Bronchial epithelial cell (primary cell): ENCODE data around the gene ZNF497. TPM values are rescaled to one million over a fixed set of nuclear protein-coding genes. Genes with fewer than 3 reads are reported as not detected.

Source experiments
- DNase-seq: peaks from one replicate; pipeline ENCODE4 v3.0.0-alpha.2; 2010; ENCODE audit warnings: low read depth
- FAIRE-seq: peaks from 2 replicates; lab custom pipeline; 2011; peaks lifted over from hg19 to GRCh38; lab: Jason Lieb, UNC
- H3K27me3 ChIP-seq: 2 replicates; pipeline ENCODE4 v1.5.1; 2011; ENCODE audit warnings: low read length; ENCODE audit not compliant: control insufficient read depth, insufficient read depth
- H3K36me3 ChIP-seq: 2 replicates; pipeline ENCODE4 v1.5.1; 2011; ENCODE audit warnings: low read length; ENCODE audit not compliant: control insufficient read depth, insufficient read depth
- H3K4me3 ChIP-seq: 2 replicates; pipeline ENCODE4 v1.5.1; 2011; ENCODE audit warnings: mild to moderate bottlenecking, low read depth, low read length, control low read depth
- CTCF ChIP-seq: IDR thresholded peaks from 2 replicates; pipeline ENCODE4 v1.5.1; 2011; ENCODE audit warnings: mild to moderate bottlenecking, moderate library complexity, low read length, control low read depth, inconsistent platforms; ENCODE audit not compliant: insufficient read depth, severe bottlenecking
- total RNA-seq: library from RNA; depleted of rRNA; stranded (reverse); fragments of >200 nt; gene quantifications from 2 replicates; pipeline ENCODE4 v1.2.1, GENCODE V29; 2014

Gene ZNF497
- total RNA-seq, 1 donor from 2014 or later = 0.53 TPM

- Histone ChIP-seq H3K27me3 (no peaks in the 10 kb centered on the region), H3K4me3 (peak overlapping the region; percentile 74), H3K36me3 (peaks cover 4% of the 10 kb centered on the region)
- TF ChIP-seq CTCF = no peak
- FAIRE-seq = peak; percentile 43
- peak; percentile 82 for DNase-seq
Measured at GRCh38 chr19:58325311-58326022, 37.1 kb downstream of the ZNF497 start.

GRCh38 chr19:58319241-58319640 lies 43.3 kb downstream of the ZNF497 start:
- FAIRE-seq (peak; percentile 100), DNase-seq (peak; percentile 65)
- no peak for TF ChIP-seq CTCF
- peaks cover 9% of the 10 kb centered on the region for H3K36me3 ChIP-seq
- H3K4me3 ChIP-seq = no peak overlapping the region
- no peaks in the 10 kb centered on the region for H3K27me3 ChIP-seq

GRCh38 chr19:58318297-58318696 lies 44.3 kb downstream of the ZNF497 start:
- Histone ChIP-seq H3K4me3 (no peak overlapping the region), H3K36me3 (peaks cover 12% of the 10 kb centered on the region), H3K27me3 (no peaks in the 10 kb centered on the region)
- FAIRE-seq (no peak), DNase-seq (no peak)
- no peak for TF ChIP-seq CTCF

- no peak overlapping the region for H3K4me3 ChIP-seq
- DNase-seq (peak; percentile 29), FAIRE-seq (no peak)
- H3K36me3 ChIP-seq = peaks cover 12% of the 10 kb centered on the region
- no peak for TF ChIP-seq CTCF
- H3K27me3 ChIP-seq = no peaks in the 10 kb centered on the region
Measured at GRCh38 chr19:58317476-58318072, 45.0 kb downstream of the ZNF497 start.

GRCh38 chr19:58315580-58315979 lies 47.0 kb downstream of the ZNF497 start:
- DNase-seq (no peak), FAIRE-seq (no peak)
- Histone ChIP-seq H3K4me3 (no peak overlapping the region), H3K36me3 (peaks cover 18% of the 10 kb centered on the region), H3K27me3 (no peaks in the 10 kb centered on the region)
- TF ChIP-seq CTCF = no peak
